22Rv1 (cell line): ENCODE results near the gene CMTM4.

Experiments used
- ZFX ChIP-seq: fragments of 450-650 bp; IDR thresholded peaks from 2 replicates; pipeline ENCODE4 v1.6.1; 2017; ENCODE audit warnings: antibody characterized with exemption, borderline replicate concordance
- TF ChIP-seq, protein P1 (sequence below): fragments of 450-650 bp; IDR thresholded peaks from 2 replicates; pipeline ENCODE4 v1.5.1; 2017; ENCODE audit warnings: mild to moderate bottlenecking

DNA sequence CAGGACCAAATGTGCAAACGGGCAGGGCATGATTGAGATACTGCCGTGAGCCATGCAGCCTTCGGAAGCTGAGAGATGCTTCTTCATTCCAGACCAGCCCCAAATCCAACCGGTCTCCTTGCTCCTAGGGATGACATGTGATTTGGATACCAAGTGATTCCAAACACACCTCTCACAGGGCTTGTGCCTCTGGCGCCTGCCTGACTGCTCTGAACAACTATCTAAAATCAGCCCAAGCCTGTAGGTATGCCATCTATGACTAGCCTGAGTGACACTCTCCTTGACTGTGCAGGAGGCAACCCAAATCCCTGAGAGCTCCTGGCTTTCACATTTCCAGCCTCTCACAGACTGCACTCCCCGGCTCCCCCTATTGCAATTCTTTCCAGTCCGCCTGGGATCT, 34.6 kb upstream of the CMTM4 start:
- TF ChIP-seq, protein P1, sequence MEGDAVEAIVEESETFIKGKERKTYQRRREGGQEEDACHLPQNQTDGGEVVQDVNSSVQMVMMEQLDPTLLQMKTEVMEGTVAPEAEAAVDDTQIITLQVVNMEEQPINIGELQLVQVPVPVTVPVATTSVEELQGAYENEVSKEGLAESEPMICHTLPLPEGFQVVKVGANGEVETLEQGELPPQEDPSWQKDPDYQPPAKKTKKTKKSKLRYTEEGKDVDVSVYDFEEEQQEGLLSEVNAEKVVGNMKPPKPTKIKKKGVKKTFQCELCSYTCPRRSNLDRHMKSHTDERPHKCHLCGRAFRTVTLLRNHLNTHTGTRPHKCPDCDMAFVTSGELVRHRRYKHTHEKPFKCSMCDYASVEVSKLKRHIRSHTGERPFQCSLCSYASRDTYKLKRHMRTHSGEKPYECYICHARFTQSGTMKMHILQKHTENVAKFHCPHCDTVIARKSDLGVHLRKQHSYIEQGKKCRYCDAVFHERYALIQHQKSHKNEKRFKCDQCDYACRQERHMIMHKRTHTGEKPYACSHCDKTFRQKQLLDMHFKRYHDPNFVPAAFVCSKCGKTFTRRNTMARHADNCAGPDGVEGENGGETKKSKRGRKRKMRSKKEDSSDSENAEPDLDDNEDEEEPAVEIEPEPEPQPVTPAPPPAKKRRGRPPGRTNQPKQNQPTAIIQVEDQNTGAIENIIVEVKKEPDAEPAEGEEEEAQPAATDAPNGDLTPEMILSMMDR = no peak
- no peak for TF ChIP-seq ZFX
